ENCODE measurements around the gene EFEMP2. TPM values are rescaled to one million over a fixed set of nuclear protein-coding genes. Genes with fewer than 3 reads are reported as not detected.

The EFEMP2 gene
- total and polyA plus RNA-seq, 2 donors (not counting 1 experiment from before 2014, with no cell fraction given), result 74.0 to 161 TPM

- H3K27ac ChIP-seq (ENCODE audit: insufficient read depth, low read length), result peak overlapping the region; percentile 69
- no peaks in the 10 kb centered on the region for H3K27me3 ChIP-seq (ENCODE audit: control insufficient read depth, insufficient read depth, low read length)
- peak overlapping the region; percentile 68 to 95 (median 76) for H3K4me3 ChIP-seq (replicated peaks in 1 of 4; ENCODE audit: control extremely low read depth in 1 of 4, insufficient read depth in 1 of 4, low read depth in 3 of 4, low read length in 4 of 4)
- H2AFZ ChIP-seq (ENCODE audit: low read length), result no peak overlapping the region
- no peak for DNase-seq (ENCODE audit: low read depth in 2 of 2)
- H3K4me2 ChIP-seq (ENCODE audit: extremely low read depth, insufficient read depth, low read length), result peak overlapping the region; percentile 86
- peaks cover 56% of the 10 kb centered on the region for H3K79me2 ChIP-seq (ENCODE audit: control insufficient read depth, insufficient read depth, low read length)
- no peaks in the 10 kb centered on the region for H3K9me3 ChIP-seq (ENCODE audit: control insufficient read depth, insufficient read depth, low read depth, low read length)
- peaks cover 22% of the 10 kb centered on the region for H3K36me3 ChIP-seq (ENCODE audit: control insufficient read depth, insufficient read depth, low read length)
- H4K20me1 ChIP-seq (ENCODE audit: control insufficient read depth, extremely low read depth, insufficient read depth, low read length), result no peaks in the 10 kb centered on the region
- H3K9ac ChIP-seq (ENCODE audit: insufficient read depth, low read length), result peak overlapping the region; percentile 76
- TF ChIP-seq CTCF (conservative IDR thresholded peaks at IDR 0.05 in 1 of 2, IDR thresholded peaks at IDR 0.05 in 1 of 2; ENCODE audit: low read depth in 1 of 2, low read length in 2 of 2), result no peak
- no peak for TF ChIP-seq EZH2 (IDR thresholded peaks at IDR 0.05; ENCODE audit: low read length, missing control alignments)
- H3K4me1 ChIP-seq (ENCODE audit: control insufficient read depth, extremely low read depth, insufficient read depth, low read length), result peaks cover 28% of the 10 kb centered on the region
Observed at GRCh38 chr11:65920372-65920802, 47.8 kb upstream of the EFEMP2 start.

- Histone ChIP-seq H2AFZ (ENCODE audit: low read length) (peak overlapping the region; percentile 56), H4K20me1 (ENCODE audit: control insufficient read depth, extremely low read depth, insufficient read depth, low read length) (no peaks in the 10 kb centered on the region), H3K79me2 (ENCODE audit: control insufficient read depth, insufficient read depth, low read length) (peaks cover 62% of the 10 kb centered on the region), H3K27ac (ENCODE audit: insufficient read depth, low read length) (peak overlapping the region; percentile 69), H3K36me3 (ENCODE audit: control insufficient read depth, insufficient read depth, low read length) (peaks cover 20% of the 10 kb centered on the region), H3K4me1 (ENCODE audit: control insufficient read depth, extremely low read depth, insufficient read depth, low read length) (peaks cover 35% of the 10 kb centered on the region), H3K4me2 (ENCODE audit: extremely low read depth, insufficient read depth, low read length) (peak overlapping the region; percentile 86), H3K9me3 (ENCODE audit: control insufficient read depth, insufficient read depth, low read depth, low read length) (no peaks in the 10 kb centered on the region), H3K9ac (ENCODE audit: insufficient read depth, low read length) (peak overlapping the region; percentile 76), H3K27me3 (ENCODE audit: control insufficient read depth, insufficient read depth, low read length) (no peaks in the 10 kb centered on the region), H3K4me3 (replicated peaks in 1 of 4; ENCODE audit: control extremely low read depth in 1 of 4, insufficient read depth in 1 of 4, low read depth in 3 of 4, low read length in 4 of 4) (peak overlapping the region; percentile 68 to 95 (median 76))
- TF ChIP-seq CTCF (conservative IDR thresholded peaks at IDR 0.05 in 1 of 2, IDR thresholded peaks at IDR 0.05 in 1 of 2; ENCODE audit: low read depth in 1 of 2, low read length in 2 of 2) (no peak), EZH2 (IDR thresholded peaks at IDR 0.05; ENCODE audit: low read length, missing control alignments) (no peak)
- peak in 1 of 2 donors; percentile 17 for DNase-seq (ENCODE audit: low read depth in 2 of 2)
Observed at GRCh38 chr11:65919573-65920371, 47.2 kb upstream of the EFEMP2 start.

- H4K20me1 ChIP-seq (ENCODE audit: control insufficient read depth, extremely low read depth, insufficient read depth, low read length), result no peaks in the 10 kb centered on the region
- peak within 1 kb of the TSS; percentile 99 for H3K27ac ChIP-seq (ENCODE audit: insufficient read depth, low read length)
- H3K36me3 ChIP-seq (ENCODE audit: control insufficient read depth, insufficient read depth, low read length), result peaks cover 18% of the 10 kb centered on the region
- peaks cover 64% of the 10 kb centered on the region for H3K79me2 ChIP-seq (ENCODE audit: control insufficient read depth, insufficient read depth, low read length)
- peak within 1 kb of the TSS; percentile 86 for H3K4me2 ChIP-seq (ENCODE audit: extremely low read depth, insufficient read depth, low read length)
- TF ChIP-seq CTCF (conservative IDR thresholded peaks at IDR 0.05 in 1 of 2, IDR thresholded peaks at IDR 0.05 in 1 of 2; ENCODE audit: low read depth in 1 of 2, low read length in 2 of 2) (no peak), EZH2 (IDR thresholded peaks at IDR 0.05; ENCODE audit: low read length, missing control alignments) (no peak)
- H3K9me3 ChIP-seq (ENCODE audit: control insufficient read depth, insufficient read depth, low read depth, low read length), result no peaks in the 10 kb centered on the region
- peaks cover 38% of the 10 kb centered on the region for H3K4me1 ChIP-seq (ENCODE audit: control insufficient read depth, extremely low read depth, insufficient read depth, low read length)
- H2AFZ ChIP-seq (ENCODE audit: low read length), result peak within 1 kb of the TSS; percentile 56
- H3K27me3 ChIP-seq (ENCODE audit: control insufficient read depth, insufficient read depth, low read length), result no peaks in the 10 kb centered on the region
- peak; percentile 98 to 99 for DNase-seq (ENCODE audit: low read depth in 2 of 2)
- H3K4me3 ChIP-seq (replicated peaks in 1 of 4; ENCODE audit: control extremely low read depth in 1 of 4, insufficient read depth in 1 of 4, low read depth in 3 of 4, low read length in 4 of 4), result peak within 1 kb of the TSS; percentile 74 to 95 (median 92)
- peak within 1 kb of the TSS; percentile 94 for H3K9ac ChIP-seq (ENCODE audit: insufficient read depth, low read length)
Observed at GRCh38 chr11:65919141-65919572, 46.6 kb upstream of the EFEMP2 start, which contains the start of gene DRAP1. DRAP1 (plus strand) TSS chr11:65919426; CDS start chr11:65919502, 76 bp downstream.
